GM19351 (cell line): Measurements from ENCODE around the gene HRH1.
"Not testable (repeated sequence)": the region's sequence is repeated elsewhere in the genome, so short reads cannot be mapped to it uniquely, and the experiment has no call there.

ENCODE experiments used
- ATAC-seq: cut with Tn5 transposase; IDR thresholded peaks from one replicate; pipeline ENCODE4 v1.9.1; 2021; ENCODE audit warnings: mild to moderate bottlenecking, moderate library complexity; ENCODE audit not compliant: unreplicated experiment

Gene HRH1

GRCh38 chr3:11168881-11169805 lies 14.8 kb downstream of the HRH1 start:
- no peak for ATAC-seq

GRCh38 chr3:11170052-11170770 lies 15.9 kb downstream of the HRH1 start:
- no peak for ATAC-seq

- ATAC-seq = no peak
Observed at GRCh38 chr3:11172096-11172690, 17.9 kb downstream of the HRH1 start.

DNA sequence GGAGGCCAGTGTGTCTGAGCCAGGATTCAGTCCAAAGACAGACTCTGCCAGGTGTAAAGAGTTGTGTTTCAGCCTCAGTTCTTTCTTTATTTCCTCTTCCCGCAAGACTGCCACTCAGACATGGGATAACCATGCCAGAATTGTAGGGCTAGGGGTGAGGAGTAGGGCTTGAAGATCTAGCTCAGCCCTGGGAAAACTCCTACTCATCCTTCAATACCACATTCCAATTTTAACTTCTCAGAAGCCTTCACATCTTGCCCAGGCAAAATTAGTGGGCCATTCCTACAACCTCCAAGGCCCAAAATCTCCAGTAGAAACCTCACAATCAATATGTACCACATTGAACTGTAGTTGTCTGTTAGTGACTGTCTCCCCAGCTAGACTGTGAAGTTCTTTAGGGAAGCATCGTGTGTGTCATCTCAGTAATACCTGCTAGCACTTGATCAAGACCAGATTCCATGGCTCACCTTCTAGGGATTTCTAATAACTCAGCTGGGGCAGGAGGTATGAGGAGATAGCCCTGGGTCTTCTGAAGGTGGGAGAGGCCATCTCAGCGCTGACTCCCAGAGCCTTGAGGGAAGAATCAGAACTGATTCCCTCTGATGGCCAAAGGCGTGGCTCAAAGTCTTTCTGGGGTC lies 19.7 kb downstream of the HRH1 start:
- ATAC-seq = no peak

DNA sequence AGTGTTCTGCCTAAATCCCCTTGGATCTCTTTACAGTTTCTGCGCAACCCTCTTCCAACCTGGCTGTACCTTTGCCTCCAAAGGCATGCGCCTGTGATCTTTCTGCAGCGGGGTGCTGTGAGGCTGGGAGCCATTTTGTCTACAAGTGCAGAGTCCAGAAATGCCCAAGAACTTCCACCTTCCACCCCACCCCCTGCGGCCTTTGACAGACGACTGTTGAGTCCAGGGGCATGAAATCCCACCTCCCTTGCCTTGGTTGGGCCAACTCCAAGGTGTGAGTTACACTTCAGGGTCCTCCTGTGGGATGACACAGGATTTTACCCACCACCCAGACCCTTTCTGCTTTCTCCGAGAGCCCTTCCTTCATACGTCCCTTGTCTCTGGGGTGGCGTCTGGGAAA lies 24.1 kb downstream of the HRH1 start:
- no peak for ATAC-seq

- ATAC-seq = not testable (repeated sequence)
Observed at GRCh38 chr3:11184328-11184969, 30.2 kb downstream of the HRH1 start.

- no peak for ATAC-seq
Observed at GRCh38 chr3:11185144-11185543, 30.9 kb downstream of the HRH1 start.

- no peak for ATAC-seq
Observed at GRCh38 chr3:11185564-11186317, 31.4 kb downstream of the HRH1 start.

- ATAC-seq = no peak
Observed at GRCh38 chr3:11186318-11186692, 32.0 kb downstream of the HRH1 start.

GRCh38 chr3:11186771-11187191 lies 32.5 kb downstream of the HRH1 start:
- no peak for ATAC-seq

- no peak for ATAC-seq
Observed at GRCh38 chr3:11187681-11188080, 33.4 kb downstream of the HRH1 start.

GRCh38 chr3:11188231-11188630 lies 33.9 kb downstream of the HRH1 start:
- ATAC-seq = no peak

DNA sequence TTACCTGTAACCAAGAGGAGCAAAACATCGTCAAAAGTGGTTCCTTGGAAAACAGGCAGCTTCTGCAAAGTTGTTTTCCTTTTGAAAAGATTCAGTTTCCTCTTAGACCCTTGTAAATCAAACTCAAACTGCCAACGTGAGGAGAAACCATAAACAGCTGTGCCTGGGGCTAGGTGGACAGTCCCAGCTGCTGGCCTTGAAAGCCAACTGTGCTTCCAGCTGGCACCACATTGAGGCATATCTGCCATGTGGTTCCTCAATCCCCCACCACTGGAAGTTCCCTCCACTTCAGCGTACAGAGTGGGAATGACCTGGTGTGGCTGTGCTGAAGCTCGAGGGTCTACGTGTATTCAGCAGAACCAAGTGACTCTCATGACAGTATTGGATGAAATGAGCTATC lies 40.9 kb downstream of the HRH1 start:
- ATAC-seq = no peak

GRCh38 chr3:11195721-11196332 lies 41.5 kb downstream of the HRH1 start:
- ATAC-seq = no peak

DNA sequence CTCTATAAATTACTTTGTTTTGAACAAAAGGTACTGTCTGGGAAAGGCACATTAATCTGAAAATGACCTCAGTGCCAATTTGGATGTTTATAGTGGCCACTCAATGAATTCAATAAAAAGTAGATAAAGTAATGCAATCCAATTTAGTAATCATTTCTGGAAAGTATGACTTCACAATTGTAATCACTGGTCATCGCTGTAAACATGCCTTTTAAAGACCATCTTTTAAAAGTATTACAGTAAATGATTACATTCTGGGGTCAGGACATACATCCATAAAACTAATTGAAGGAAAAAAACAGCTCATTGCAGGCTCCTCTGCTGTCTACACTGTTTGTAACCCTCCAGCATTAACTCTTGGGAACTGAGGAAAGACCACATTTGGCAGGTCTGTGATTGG lies 43.2 kb downstream of the HRH1 start:
- ATAC-seq = no peak

- no peak for ATAC-seq
Observed at GRCh38 chr3:11198070-11198469, 43.8 kb downstream of the HRH1 start.

GRCh38 chr3:11198495-11198894 lies 44.2 kb downstream of the HRH1 start:
- no peak for ATAC-seq

- ATAC-seq = no peak
Observed at GRCh38 chr3:11199902-11200845, 45.9 kb downstream of the HRH1 start.
